Ishikawa (cell line): Measurements from ENCODE around the gene PKM.

Experiments
- CREB1 ChIP-seq: IDR thresholded peaks from 2 replicates; pipeline ENCODE4 v1.6.1; 2012; ENCODE audit warnings: low read depth
- EP300 ChIP-seq: IDR thresholded peaks from 2 replicates; pipeline ENCODE4 v1.6.1; 2012; ENCODE audit warnings: borderline replicate concordance
- RAD21 ChIP-seq: IDR thresholded peaks from 2 replicates; pipeline ENCODE4 v1.6.1; 2012; ENCODE audit warnings: low read depth
- TAF1 ChIP-seq: IDR thresholded peaks from 2 replicates; pipeline ENCODE4 v1.6.1; 2012; ENCODE audit warnings: low read depth, mild to moderate bottlenecking
- TCF12 ChIP-seq: IDR thresholded peaks from 2 replicates; pipeline ENCODE4 v1.6.1; 2012; ENCODE audit warnings: low read depth
- YY1 ChIP-seq: IDR thresholded peaks from 2 replicates; pipeline ENCODE4 v1.6.1; 2012; ENCODE audit warnings: low read depth
- ZBTB7A ChIP-seq: IDR thresholded peaks from 2 replicates; pipeline ENCODE4 v1.6.1; 2012; ENCODE audit warnings: low read depth
- TF ChIP-seq, protein P1 (sequence below): IDR thresholded peaks from 2 replicates; pipeline ENCODE4 v1.6.1; 2012; ENCODE audit warnings: low read depth, mild to moderate bottlenecking
- TF ChIP-seq, protein P2 (sequence below): IDR thresholded peaks from 2 replicates; pipeline ENCODE4 v1.6.1; 2012
- TF ChIP-seq, protein P3 (sequence below): IDR thresholded peaks from 2 replicates; pipeline ENCODE4 v1.6.1; 2012

DNA sequence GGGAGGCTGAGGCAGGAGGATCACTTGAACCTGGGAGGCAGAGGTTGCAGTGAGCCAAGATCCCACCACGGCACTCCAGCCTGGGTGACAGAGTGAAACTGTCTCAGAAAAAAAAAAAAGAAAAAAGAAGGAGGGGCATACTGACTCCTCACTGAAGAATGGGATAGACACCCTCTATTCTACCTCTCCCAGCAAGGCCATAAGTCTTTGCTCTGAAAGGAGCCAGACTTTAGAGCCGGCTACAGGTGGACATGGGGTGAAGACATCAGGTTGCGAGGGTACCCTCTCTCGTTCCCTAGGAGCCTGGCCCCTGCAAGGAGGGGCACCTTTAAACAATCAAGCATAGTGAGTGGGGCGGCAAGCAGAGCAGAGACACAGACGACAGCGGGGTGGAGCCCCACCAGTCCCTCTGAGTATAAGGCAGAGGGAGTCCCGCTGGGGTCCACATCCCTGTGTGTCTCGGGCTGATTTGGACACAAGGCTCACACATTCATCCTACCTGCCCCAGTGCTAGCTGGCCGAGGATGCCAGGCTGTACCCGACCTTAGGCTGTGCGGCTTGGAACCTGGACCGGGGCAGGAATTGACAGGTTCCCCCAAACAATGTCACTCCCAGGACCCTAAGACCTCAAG, 34.5 kb downstream of the PKM start:
- TF ChIP-seq YY1 (no peak), EP300 (no peak), TAF1 (no peak), CREB1 (no peak), RAD21 (no peak), ZBTB7A (no peak), TCF12 (no peak)
- TF ChIP-seq, protein P1, sequence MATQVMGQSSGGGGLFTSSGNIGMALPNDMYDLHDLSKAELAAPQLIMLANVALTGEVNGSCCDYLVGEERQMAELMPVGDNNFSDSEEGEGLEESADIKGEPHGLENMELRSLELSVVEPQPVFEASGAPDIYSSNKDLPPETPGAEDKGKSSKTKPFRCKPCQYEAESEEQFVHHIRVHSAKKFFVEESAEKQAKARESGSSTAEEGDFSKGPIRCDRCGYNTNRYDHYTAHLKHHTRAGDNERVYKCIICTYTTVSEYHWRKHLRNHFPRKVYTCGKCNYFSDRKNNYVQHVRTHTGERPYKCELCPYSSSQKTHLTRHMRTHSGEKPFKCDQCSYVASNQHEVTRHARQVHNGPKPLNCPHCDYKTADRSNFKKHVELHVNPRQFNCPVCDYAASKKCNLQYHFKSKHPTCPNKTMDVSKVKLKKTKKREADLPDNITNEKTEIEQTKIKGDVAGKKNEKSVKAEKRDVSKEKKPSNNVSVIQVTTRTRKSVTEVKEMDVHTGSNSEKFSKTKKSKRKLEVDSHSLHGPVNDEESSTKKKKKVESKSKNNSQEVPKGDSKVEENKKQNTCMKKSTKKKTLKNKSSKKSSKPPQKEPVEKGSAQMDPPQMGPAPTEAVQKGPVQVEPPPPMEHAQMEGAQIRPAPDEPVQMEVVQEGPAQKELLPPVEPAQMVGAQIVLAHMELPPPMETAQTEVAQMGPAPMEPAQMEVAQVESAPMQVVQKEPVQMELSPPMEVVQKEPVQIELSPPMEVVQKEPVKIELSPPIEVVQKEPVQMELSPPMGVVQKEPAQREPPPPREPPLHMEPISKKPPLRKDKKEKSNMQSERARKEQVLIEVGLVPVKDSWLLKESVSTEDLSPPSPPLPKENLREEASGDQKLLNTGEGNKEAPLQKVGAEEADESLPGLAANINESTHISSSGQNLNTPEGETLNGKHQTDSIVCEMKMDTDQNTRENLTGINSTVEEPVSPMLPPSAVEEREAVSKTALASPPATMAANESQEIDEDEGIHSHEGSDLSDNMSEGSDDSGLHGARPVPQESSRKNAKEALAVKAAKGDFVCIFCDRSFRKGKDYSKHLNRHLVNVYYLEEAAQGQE = no peak
- TF ChIP-seq, protein P2, sequence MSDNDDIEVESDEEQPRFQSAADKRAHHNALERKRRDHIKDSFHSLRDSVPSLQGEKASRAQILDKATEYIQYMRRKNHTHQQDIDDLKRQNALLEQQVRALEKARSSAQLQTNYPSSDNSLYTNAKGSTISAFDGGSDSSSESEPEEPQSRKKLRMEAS = no peak
- TF ChIP-seq, protein P3, sequence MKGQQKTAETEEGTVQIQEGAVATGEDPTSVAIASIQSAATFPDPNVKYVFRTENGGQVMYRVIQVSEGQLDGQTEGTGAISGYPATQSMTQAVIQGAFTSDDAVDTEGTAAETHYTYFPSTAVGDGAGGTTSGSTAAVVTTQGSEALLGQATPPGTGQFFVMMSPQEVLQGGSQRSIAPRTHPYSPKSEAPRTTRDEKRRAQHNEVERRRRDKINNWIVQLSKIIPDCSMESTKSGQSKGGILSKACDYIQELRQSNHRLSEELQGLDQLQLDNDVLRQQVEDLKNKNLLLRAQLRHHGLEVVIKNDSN = no peak
